ENCODE data around the gene MACROD2. TPM values are rescaled to one million over a fixed set of nuclear protein-coding genes. Genes with fewer than 3 reads are reported as not detected.

MACROD2 gene
- polyA plus RNA-seq, 1 donor (not counting 4 experiments of a cell fraction or from before 2014, with no cell fraction given), result 0.71 TPM

DNA sequence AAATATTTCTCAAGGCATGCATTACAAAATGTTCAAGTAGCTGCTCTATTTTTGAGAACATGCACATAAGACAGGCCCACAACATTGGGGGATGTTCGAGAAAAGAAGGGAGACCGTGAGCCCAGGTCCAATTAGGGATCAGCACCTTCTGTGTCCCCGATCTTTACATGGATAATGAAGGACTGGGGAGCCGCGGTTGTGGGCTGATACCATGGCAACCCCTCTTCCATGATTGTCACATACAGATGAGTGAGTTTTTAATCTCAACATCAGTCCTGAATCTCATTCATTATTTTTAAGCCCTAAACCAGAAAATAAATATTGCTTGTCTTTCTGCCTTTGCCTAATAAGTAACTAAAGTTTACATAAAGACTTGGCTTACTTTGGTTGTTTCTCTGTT lies 1642.2 kb downstream of the MACROD2 start:
- DNase-seq (ENCODE audit: low read depth, low spot score) (no peak), FAIRE-seq (no peak)
- H3K4me1 ChIP-seq (ENCODE audit: control insufficient read depth, extremely low read depth, insufficient read depth, low read length), result no peaks in the 10 kb centered on the region
- H3K9ac ChIP-seq (ENCODE audit: control insufficient read depth, extremely low read depth, insufficient read depth, low read length), result no peak overlapping the region
- H3K9me3 ChIP-seq (ENCODE audit: control insufficient read depth, low read depth, low read length), result no peaks in the 10 kb centered on the region
- H2AFZ ChIP-seq (ENCODE audit: control insufficient read depth, low read length), result no peak overlapping the region
- H3K27ac ChIP-seq (ENCODE audit: control insufficient read depth, insufficient read depth, low read length), result no peak overlapping the region
- no peaks in the 10 kb centered on the region for H3K36me3 ChIP-seq (ENCODE audit: control insufficient read depth in 2 of 2, extremely low read depth in 1 of 2, insufficient read depth in 2 of 2, low read length in 2 of 2)
- TF ChIP-seq, protein P1, sequence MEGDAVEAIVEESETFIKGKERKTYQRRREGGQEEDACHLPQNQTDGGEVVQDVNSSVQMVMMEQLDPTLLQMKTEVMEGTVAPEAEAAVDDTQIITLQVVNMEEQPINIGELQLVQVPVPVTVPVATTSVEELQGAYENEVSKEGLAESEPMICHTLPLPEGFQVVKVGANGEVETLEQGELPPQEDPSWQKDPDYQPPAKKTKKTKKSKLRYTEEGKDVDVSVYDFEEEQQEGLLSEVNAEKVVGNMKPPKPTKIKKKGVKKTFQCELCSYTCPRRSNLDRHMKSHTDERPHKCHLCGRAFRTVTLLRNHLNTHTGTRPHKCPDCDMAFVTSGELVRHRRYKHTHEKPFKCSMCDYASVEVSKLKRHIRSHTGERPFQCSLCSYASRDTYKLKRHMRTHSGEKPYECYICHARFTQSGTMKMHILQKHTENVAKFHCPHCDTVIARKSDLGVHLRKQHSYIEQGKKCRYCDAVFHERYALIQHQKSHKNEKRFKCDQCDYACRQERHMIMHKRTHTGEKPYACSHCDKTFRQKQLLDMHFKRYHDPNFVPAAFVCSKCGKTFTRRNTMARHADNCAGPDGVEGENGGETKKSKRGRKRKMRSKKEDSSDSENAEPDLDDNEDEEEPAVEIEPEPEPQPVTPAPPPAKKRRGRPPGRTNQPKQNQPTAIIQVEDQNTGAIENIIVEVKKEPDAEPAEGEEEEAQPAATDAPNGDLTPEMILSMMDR (optimal IDR thresholded peaks at IDR 0.05 in 1 of 3, IDR thresholded peaks at IDR 0.05 in 1 of 3, conservative IDR thresholded peaks at IDR 0.05 in 1 of 3; ENCODE audit: extremely low read depth in 1 of 3, insufficient read depth in 2 of 3, low read length in 3 of 3), result no peak
- no peak for TF ChIP-seq EZH2 (IDR thresholded peaks at IDR 0.05; ENCODE audit: low read length)
- H3K4me3 ChIP-seq (ENCODE audit: control insufficient read depth in 2 of 3, extremely low read depth in 1 of 3, insufficient read depth in 2 of 3, low read depth in 1 of 3, low read length in 3 of 3), result no peak overlapping the region
- no peaks in the 10 kb centered on the region for H4K20me1 ChIP-seq (ENCODE audit: control insufficient read depth, extremely low read depth, insufficient read depth, low read length)
- no peaks in the 10 kb centered on the region for H3K27me3 ChIP-seq (ENCODE audit: control insufficient read depth, extremely low read depth, insufficient read depth, low read length)
- no peaks in the 10 kb centered on the region for H3K79me2 ChIP-seq (ENCODE audit: control insufficient read depth, insufficient read depth, low read length)
- dilution Hi-C loops (cut with MboI; ENCODE audit: extremely low pct_ligation_motif_present, low sequenced_read_pairs), result no loop called here
- H3K4me2 ChIP-seq (ENCODE audit: control insufficient read depth, extremely low read depth, insufficient read depth, low read depth, low read length), result no peak overlapping the region
- no peaks in the 10 kb centered on the region for H3K9me1 ChIP-seq (ENCODE audit: control insufficient read depth, extremely low read depth, insufficient read depth, low read length)

DNA sequence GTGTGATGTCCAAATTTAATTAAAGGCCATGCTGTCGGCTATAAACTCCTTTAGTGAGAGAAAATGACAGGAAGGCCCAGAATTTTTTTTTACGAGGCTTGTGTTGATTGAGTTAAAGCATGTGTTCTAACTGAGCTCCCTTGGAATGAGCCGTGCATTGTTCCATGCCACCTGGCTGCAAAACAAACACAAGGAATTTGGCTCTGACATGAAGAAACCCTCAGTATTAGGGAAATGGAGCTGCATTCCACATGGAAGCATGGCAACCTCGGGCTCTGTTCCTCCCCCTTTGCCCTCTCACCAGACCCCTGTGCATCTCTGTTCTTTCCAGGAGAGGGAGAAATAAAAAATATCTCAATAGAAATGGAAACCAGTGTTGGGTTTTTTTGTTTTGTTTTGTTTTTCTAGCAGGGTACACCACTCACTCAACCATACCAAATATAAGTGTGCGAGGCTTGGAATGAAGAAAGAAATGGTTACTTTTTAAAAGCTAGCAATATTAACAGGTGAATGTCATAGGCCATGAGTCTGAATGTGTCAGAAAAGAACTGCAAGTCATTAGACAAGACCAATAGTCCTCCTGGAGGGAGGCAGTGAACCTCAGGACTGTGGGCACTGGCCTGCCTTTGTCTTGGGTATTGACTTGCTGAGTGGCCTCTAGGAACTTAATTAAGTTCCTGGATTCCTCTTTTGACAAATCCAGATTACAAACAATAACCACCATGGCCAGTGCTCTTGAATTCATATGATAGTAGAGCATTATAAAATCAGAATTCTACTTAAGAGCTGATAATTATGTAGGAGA lies 1642.8 kb downstream of the MACROD2 start:
- no peak overlapping the region for H3K4me2 ChIP-seq (ENCODE audit: control insufficient read depth, extremely low read depth, insufficient read depth, low read depth, low read length)
- no peaks in the 10 kb centered on the region for H3K9me3 ChIP-seq (ENCODE audit: control insufficient read depth, low read depth, low read length)
- no peak overlapping the region for H3K27ac ChIP-seq (ENCODE audit: control insufficient read depth, insufficient read depth, low read length)
- no peak overlapping the region for H3K9ac ChIP-seq (ENCODE audit: control insufficient read depth, extremely low read depth, insufficient read depth, low read length)
- H4K20me1 ChIP-seq (ENCODE audit: control insufficient read depth, extremely low read depth, insufficient read depth, low read length), result no peaks in the 10 kb centered on the region
- no peak overlapping the region for H2AFZ ChIP-seq (ENCODE audit: control insufficient read depth, low read length)
- FAIRE-seq, result no peak
- no peak overlapping the region for H3K4me3 ChIP-seq (ENCODE audit: control insufficient read depth in 2 of 3, extremely low read depth in 1 of 3, insufficient read depth in 2 of 3, low read depth in 1 of 3, low read length in 3 of 3)
- no peaks in the 10 kb centered on the region for H3K27me3 ChIP-seq (ENCODE audit: control insufficient read depth, extremely low read depth, insufficient read depth, low read length)
- H3K36me3 ChIP-seq (ENCODE audit: control insufficient read depth in 2 of 2, extremely low read depth in 1 of 2, insufficient read depth in 2 of 2, low read length in 2 of 2), result no peaks in the 10 kb centered on the region
- H3K9me1 ChIP-seq (ENCODE audit: control insufficient read depth, extremely low read depth, insufficient read depth, low read length), result no peaks in the 10 kb centered on the region
- H3K4me1 ChIP-seq (ENCODE audit: control insufficient read depth, extremely low read depth, insufficient read depth, low read length), result no peaks in the 10 kb centered on the region
- no peak for DNase-seq (ENCODE audit: low read depth, low spot score)
- TF ChIP-seq EZH2 (IDR thresholded peaks at IDR 0.05; ENCODE audit: low read length), result no peak
- TF ChIP-seq, protein P1 (optimal IDR thresholded peaks at IDR 0.05 in 1 of 3, IDR thresholded peaks at IDR 0.05 in 1 of 3, conservative IDR thresholded peaks at IDR 0.05 in 1 of 3; ENCODE audit: extremely low read depth in 1 of 3, insufficient read depth in 2 of 3, low read length in 3 of 3), result no peak
- dilution Hi-C loops (cut with MboI; ENCODE audit: extremely low pct_ligation_motif_present, low sequenced_read_pairs), result no loop called here
- no peaks in the 10 kb centered on the region for H3K79me2 ChIP-seq (ENCODE audit: control insufficient read depth, insufficient read depth, low read length)
